NB4 (cell line): ENCODE results near the gene RHOV.
A peak's percentile ranks its signal among the peaks of the same experiment; 100 is the strongest.

Source experiments
- DNase-seq: peaks from one replicate; pipeline ENCODE4 v3.0.0; 2010; ENCODE audit warnings: low read depth
- H3K4me3 ChIP-seq: one replicate; pipeline ENCODE4 v1.5.1; 2011; ENCODE audit warnings: mild to moderate bottlenecking, low read depth, low read length, moderate library complexity
- MAX ChIP-seq: IDR thresholded peaks from 2 replicates; pipeline ENCODE4 v1.6.1; 2011; ENCODE audit warnings: low read depth, low read length
- MYC ChIP-seq: IDR thresholded peaks from 2 replicates; pipeline ENCODE4 v1.6.1; 2011; ENCODE audit warnings: low read depth, low read length
- POLR2A ChIP-seq: IDR thresholded peaks from 2 replicates; pipeline ENCODE4 v1.6.1; 2011; ENCODE audit warnings: mild to moderate bottlenecking; ENCODE audit not compliant: insufficient read length; ENCODE audit errors: extremely low read depth
- TF ChIP-seq, protein P1 (sequence below): IDR thresholded peaks from one replicate; pipeline ENCODE4 v1.5.1; 2012; ENCODE audit warnings: low read depth, low read length

Gene RHOV

DNA sequence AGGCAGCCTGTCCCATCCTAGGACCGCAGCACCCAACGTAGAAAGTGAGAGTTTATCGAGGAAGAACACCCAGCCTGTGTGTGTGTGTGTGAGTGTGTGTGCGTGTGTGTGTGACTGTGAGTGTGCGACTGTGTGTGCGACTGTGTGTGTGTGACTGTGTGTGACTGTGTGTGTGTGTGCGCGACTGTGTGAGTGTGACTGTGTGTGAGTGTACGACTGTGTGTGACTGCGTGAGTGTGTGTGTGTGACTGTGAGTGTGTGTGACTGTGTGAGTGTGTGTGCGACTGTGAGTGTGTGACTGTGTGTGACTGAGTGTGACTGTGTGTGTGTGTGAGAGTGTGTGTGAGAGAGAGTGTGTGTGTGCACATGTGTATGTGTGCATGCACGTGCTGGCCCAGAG lies 40.0 kb upstream of the RHOV start:
- H3K4me3 ChIP-seq: no peak overlapping the region
- no peak for DNase-seq
- no peak for TF ChIP-seq MAX
- no peak for TF ChIP-seq MYC
- TF ChIP-seq, protein P1, sequence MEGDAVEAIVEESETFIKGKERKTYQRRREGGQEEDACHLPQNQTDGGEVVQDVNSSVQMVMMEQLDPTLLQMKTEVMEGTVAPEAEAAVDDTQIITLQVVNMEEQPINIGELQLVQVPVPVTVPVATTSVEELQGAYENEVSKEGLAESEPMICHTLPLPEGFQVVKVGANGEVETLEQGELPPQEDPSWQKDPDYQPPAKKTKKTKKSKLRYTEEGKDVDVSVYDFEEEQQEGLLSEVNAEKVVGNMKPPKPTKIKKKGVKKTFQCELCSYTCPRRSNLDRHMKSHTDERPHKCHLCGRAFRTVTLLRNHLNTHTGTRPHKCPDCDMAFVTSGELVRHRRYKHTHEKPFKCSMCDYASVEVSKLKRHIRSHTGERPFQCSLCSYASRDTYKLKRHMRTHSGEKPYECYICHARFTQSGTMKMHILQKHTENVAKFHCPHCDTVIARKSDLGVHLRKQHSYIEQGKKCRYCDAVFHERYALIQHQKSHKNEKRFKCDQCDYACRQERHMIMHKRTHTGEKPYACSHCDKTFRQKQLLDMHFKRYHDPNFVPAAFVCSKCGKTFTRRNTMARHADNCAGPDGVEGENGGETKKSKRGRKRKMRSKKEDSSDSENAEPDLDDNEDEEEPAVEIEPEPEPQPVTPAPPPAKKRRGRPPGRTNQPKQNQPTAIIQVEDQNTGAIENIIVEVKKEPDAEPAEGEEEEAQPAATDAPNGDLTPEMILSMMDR: no peak
- TF ChIP-seq POLR2A: no peak

GRCh38 chr15:40912478-40912877 lies 38.4 kb upstream of the RHOV start:
- H3K4me3 ChIP-seq: no peak overlapping the region
- TF ChIP-seq MYC (no peak), MAX (no peak), POLR2A (no peak)
- TF ChIP-seq, protein P1: no peak
- DNase-seq: no peak

DNA sequence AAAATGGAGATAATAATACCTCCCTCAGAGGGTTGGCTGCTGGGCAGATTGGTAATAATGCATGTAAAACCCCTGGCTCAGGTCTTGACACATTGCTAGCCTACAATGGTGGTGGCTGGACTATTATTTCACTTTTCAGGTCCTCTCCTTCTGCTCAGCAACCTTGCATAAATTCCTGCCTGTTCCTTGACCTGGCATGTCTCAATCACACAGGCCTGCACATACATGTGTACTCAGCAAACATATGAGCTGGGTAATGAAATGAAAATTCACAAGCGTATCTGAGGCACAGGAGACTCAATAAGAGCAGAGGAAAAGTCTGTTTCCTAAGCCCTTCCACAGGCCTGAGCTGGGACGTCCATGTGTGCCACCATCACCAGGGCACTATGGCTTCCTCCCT lies 37.7 kb upstream of the RHOV start:
- TF ChIP-seq POLR2A (no peak), MYC (no peak), MAX (no peak)
- TF ChIP-seq, protein P1: no peak
- H3K4me3 ChIP-seq: no peak overlapping the region
- DNase-seq: no peak

DNA sequence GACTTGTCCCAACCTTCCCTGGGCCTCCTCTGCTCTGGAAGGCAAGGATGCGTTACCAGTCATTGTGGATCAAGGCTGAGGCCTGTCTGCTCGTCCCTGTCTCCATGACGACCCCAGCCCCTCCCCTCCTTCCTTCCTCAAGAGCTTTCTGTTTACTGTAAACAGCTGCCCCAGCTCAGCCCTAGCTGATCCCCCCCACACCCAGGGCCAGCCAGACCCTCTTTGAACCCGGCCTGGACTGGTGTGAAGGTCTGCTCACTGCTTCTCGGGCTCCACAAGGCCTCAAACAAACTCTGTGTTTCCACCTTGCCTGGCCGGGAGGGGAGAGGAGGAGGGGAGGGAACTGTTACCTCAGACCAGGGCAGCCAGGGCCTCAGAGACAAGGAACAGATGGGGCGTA lies 37.1 kb upstream of the RHOV start:
- no peak overlapping the region for H3K4me3 ChIP-seq
- peak; percentile 51 for DNase-seq
- TF ChIP-seq MYC (no peak), POLR2A (no peak), MAX (no peak)
- TF ChIP-seq, protein P1: no peak

DNA sequence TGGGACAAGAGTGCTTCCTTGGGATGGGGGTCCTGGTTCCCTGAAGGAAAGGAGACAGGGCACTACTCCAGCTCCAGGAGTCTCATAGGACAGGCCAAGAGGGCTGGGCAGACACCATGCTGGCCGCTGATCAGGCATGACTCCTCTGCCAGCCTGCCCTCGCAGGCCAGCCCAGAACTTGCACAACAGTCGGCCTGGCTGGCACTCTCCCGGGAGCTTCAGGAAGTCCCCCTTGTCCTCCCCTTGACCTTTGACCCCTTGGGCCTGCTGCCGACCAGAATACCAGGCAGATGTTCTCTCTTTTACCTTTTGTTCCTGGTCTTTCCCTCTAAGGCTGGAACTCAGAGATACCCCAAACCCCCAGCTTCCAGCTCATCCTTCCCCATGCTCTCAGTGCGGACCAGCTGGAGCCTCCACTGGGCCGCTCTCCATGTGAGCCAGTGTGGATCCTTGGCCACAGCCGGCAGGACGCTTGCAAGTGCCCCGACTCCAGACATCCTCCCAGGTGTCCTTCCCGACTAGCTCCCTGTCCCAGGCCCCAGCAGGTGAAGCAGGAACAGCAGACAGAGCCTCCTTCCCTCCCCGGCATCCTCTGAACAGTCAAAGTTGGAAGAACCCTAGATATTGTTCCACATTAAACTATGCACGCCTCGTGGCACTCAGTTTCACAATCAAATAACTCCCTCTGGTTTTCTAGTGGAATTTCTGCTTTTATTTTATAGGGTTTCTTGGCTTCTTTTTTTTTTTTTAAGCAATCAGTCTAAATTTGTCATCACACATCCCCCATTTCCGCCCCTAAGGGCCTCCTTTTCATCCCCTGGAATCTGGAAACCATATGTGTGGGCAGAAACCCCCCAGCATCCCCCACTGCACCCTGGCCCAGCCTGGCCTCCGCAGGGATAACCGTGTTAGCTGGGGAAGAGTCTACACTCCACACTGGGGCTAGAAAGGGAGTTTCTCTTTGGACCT lies 35.9 kb upstream of the RHOV start:
- peak; percentile 80 for DNase-seq
- H3K4me3 ChIP-seq: no peak overlapping the region
- peak; percentile 69; the same call in 1 of the 2 replicates for TF ChIP-seq MYC
- TF ChIP-seq, protein P1: no peak
- TF ChIP-seq MAX: peak; percentile 53

DNA sequence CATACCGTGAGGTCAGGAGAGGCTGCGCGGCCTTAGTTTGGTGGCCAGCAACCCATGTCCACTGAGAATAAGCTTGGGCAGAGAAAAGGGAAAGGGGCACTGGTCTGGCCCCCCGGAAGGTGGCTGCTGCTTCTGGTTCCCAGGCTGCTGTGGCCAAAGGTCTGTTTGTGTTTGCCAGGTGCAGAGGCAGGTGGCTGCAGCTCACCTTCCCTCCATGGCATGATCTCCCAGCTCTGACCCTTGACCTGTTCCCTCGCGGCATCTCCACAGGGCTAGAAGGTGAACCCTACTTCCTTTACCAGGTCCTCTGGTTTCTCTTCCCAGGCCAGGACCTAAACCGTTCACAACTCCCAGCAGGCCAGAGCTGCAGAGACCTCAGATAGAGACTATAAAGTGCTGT lies 34.1 kb upstream of the RHOV start:
- DNase-seq: no peak
- H3K4me3 ChIP-seq: no peak overlapping the region
- TF ChIP-seq POLR2A: no peak
- no peak for TF ChIP-seq MAX
- no peak for TF ChIP-seq MYC
- TF ChIP-seq, protein P1: no peak
